Pons (tissue), 1 donor: Measurements from ENCODE around the gene SLC1A2.

Experiments
- DNase-seq: peaks from one replicate; pipeline ENCODE4 v3.0.0-alpha.2; 2016; ENCODE audit warnings: low spot score

The SLC1A2 gene

GRCh38 chr11:35376118-35376510 lies 43.2 kb downstream of the SLC1A2 start:
- DNase-seq = no peak

- no peak for DNase-seq
Measured at GRCh38 chr11:35375332-35376117, 43.8 kb downstream of the SLC1A2 start.

- DNase-seq = no peak
Measured at GRCh38 chr11:35373284-35373933, 45.9 kb downstream of the SLC1A2 start.

GRCh38 chr11:35372565-35373283 lies 46.6 kb downstream of the SLC1A2 start:
- DNase-seq = no peak

GRCh38 chr11:35367491-35367890 lies 51.9 kb downstream of the SLC1A2 start:
- DNase-seq = no peak

- DNase-seq = no peak
Measured at GRCh38 chr11:35366798-35367197, 52.6 kb downstream of the SLC1A2 start.

GRCh38 chr11:35365961-35366360 lies 53.4 kb downstream of the SLC1A2 start:
- DNase-seq = no peak

- no peak for DNase-seq
Measured at GRCh38 chr11:35365395-35365794, 54.0 kb downstream of the SLC1A2 start.

- DNase-seq = peak; percentile 50
Measured at GRCh38 chr11:35363854-35364780, 55.2 kb downstream of the SLC1A2 start.

GRCh38 chr11:35363246-35363801 lies 56.0 kb downstream of the SLC1A2 start:
- no peak for DNase-seq

GRCh38 chr11:35362521-35362980 lies 56.8 kb downstream of the SLC1A2 start:
- DNase-seq = no peak

- no peak for DNase-seq
Measured at GRCh38 chr11:35360055-35360530, 59.3 kb downstream of the SLC1A2 start.

- DNase-seq = no peak
Measured at GRCh38 chr11:35359321-35360054, 59.9 kb downstream of the SLC1A2 start.

GRCh38 chr11:35358391-35358790 lies 61.0 kb downstream of the SLC1A2 start:
- DNase-seq = no peak

GRCh38 chr11:35357923-35358322 lies 61.4 kb downstream of the SLC1A2 start:
- DNase-seq = no peak

GRCh38 chr11:35355102-35355749 lies 64.1 kb downstream of the SLC1A2 start:
- no peak for DNase-seq

- DNase-seq = no peak
Measured at GRCh38 chr11:35354644-35355043, 64.7 kb downstream of the SLC1A2 start.

- no peak for DNase-seq
Measured at GRCh38 chr11:35352077-35352888, 67.1 kb downstream of the SLC1A2 start.

- DNase-seq = no peak
Measured at GRCh38 chr11:35349897-35350296, 69.5 kb downstream of the SLC1A2 start.
